H9 (cell line): ENCODE data around the gene KDM2A. TPM values are rescaled to one million over a fixed set of nuclear protein-coding genes. Genes with fewer than 3 reads are reported as not detected.

ENCODE experiments used
- DNase-seq: peaks from one replicate; pipeline ENCODE4 v3.0.0-alpha.2; 2017
- H2AFZ ChIP-seq: one replicate; pipeline ENCODE4 v1.6.1; 2013; ENCODE audit warnings: mild to moderate bottlenecking, low read length, control low read depth, moderate library complexity
- H2AK5ac ChIP-seq: 2 replicates; pipeline ENCODE4 v1.6.1; 2013; ENCODE audit warnings: low read length, control low read depth, mixed read lengths; ENCODE audit not compliant: insufficient read length
- H2BK120ac ChIP-seq: one replicate; pipeline ENCODE4 v1.6.1; 2013; ENCODE audit warnings: low read depth, mild to moderate bottlenecking, low read length, control low read depth, inconsistent platforms; ENCODE audit not compliant: poor library complexity, severe bottlenecking
- H2BK12ac ChIP-seq: 2 replicates; pipeline ENCODE4 v1.6.1; 2013; ENCODE audit warnings: low read length, control low read depth, mixed read lengths, low read depth; ENCODE audit not compliant: insufficient read length
- H2BK15ac ChIP-seq: 2 replicates; pipeline ENCODE4 v1.6.1; 2013; ENCODE audit warnings: low read depth, low read length, control low read depth
- H2BK20ac ChIP-seq: one replicate; pipeline ENCODE4 v1.6.1; 2013; ENCODE audit warnings: low read depth, mild to moderate bottlenecking, low read length, control low read depth, inconsistent platforms; ENCODE audit not compliant: poor library complexity, severe bottlenecking
- H2BK5ac ChIP-seq: 2 replicates; pipeline ENCODE4 v1.6.1; 2013; ENCODE audit warnings: low read length, control low read depth, mixed read lengths; ENCODE audit not compliant: insufficient read length
- H3K14ac ChIP-seq: 2 replicates; pipeline ENCODE4 v1.6.1; 2013; ENCODE audit warnings: low read length, control low read depth; ENCODE audit not compliant: insufficient read depth
- H3K18ac ChIP-seq: 2 replicates; pipeline ENCODE4 v1.6.1; 2013; ENCODE audit warnings: low read depth, mild to moderate bottlenecking, mixed read lengths, low read length, control low read depth; ENCODE audit not compliant: insufficient read length
- H3K23ac ChIP-seq: 2 replicates; pipeline ENCODE4 v1.6.1; 2013; ENCODE audit warnings: low read length, control low read depth, mixed read lengths, low read depth; ENCODE audit not compliant: insufficient read length
- H3K23me2 ChIP-seq: 2 replicates; pipeline ENCODE4 v1.6.1; 2013; ENCODE audit warnings: low read depth, mild to moderate bottlenecking, mixed read lengths, low read length, control low read depth; ENCODE audit not compliant: insufficient read length, poor library complexity, severe bottlenecking
- H3K27ac ChIP-seq: 2 replicates; pipeline ENCODE4 v1.5.1; 2013; ENCODE audit warnings: low read length, control low read depth, mixed read lengths, low read depth; ENCODE audit not compliant: insufficient read length
- H3K27me3 ChIP-seq: 2 replicates; pipeline ENCODE4 v1.6.1; 2013; ENCODE audit warnings: low read length, control low read depth, inconsistent platforms; ENCODE audit not compliant: insufficient read depth
- H3K4ac ChIP-seq: 2 replicates; pipeline ENCODE4 v1.6.1; 2013; ENCODE audit warnings: low read depth, mild to moderate bottlenecking, control low read depth, inconsistent platforms, low read length, moderate library complexity
- H3K4me1 ChIP-seq: 2 replicates; pipeline ENCODE4 v1.6.1; 2013; ENCODE audit warnings: low read length, control low read depth, inconsistent platforms; ENCODE audit not compliant: insufficient read depth
- H3K4me2 ChIP-seq: 2 replicates; pipeline ENCODE4 v1.6.1; 2013; ENCODE audit warnings: low read length, control low read depth, mixed read lengths; ENCODE audit not compliant: insufficient read length, insufficient read depth
- H3K56ac ChIP-seq: 2 replicates; pipeline ENCODE4 v1.6.1; 2013; ENCODE audit warnings: low read depth, mild to moderate bottlenecking, mixed read lengths, low read length, control low read depth; ENCODE audit not compliant: insufficient read length
- H3K79me1 ChIP-seq: 2 replicates; pipeline ENCODE4 v1.6.1; 2013; ENCODE audit warnings: low read depth, mild to moderate bottlenecking, moderate library complexity, low read length, control low read depth, inconsistent platforms; ENCODE audit not compliant: insufficient read depth, poor library complexity, severe bottlenecking
- H3K79me2 ChIP-seq: 2 replicates; pipeline ENCODE4 v1.6.1; 2013; ENCODE audit warnings: low read length, control low read depth, inconsistent platforms; ENCODE audit not compliant: insufficient read depth
- H3K9ac ChIP-seq: 2 replicates; pipeline ENCODE4 v1.6.1; 2013; ENCODE audit warnings: low read length, control low read depth, mixed read lengths; ENCODE audit not compliant: insufficient read length; ENCODE audit errors: extremely low read depth
- H3K9me3 ChIP-seq: one replicate; pipeline ENCODE4 v1.6.1; 2013; ENCODE audit warnings: low read depth, low read length, inconsistent platforms; ENCODE audit not compliant: control insufficient read depth
- H3T11ph ChIP-seq: one replicate; pipeline ENCODE4 v1.6.1; 2013; ENCODE audit warnings: mild to moderate bottlenecking, low read length, control low read depth, inconsistent platforms
- H4K20me1 ChIP-seq: one replicate; pipeline ENCODE4 v1.6.1; 2013; ENCODE audit not compliant: control insufficient read depth, insufficient read length, insufficient read depth
- H4K5ac ChIP-seq: 2 replicates; pipeline ENCODE4 v1.6.1; 2013; ENCODE audit warnings: low read depth, mild to moderate bottlenecking, mixed read lengths, low read length, control low read depth; ENCODE audit not compliant: insufficient read length
- H4K8ac ChIP-seq: replicated peaks from 2 replicates; pipeline ENCODE4 v1.6.1; 2013; ENCODE audit warnings: low read length, control low read depth, mixed read lengths, low read depth; ENCODE audit not compliant: insufficient read length
- H4K91ac ChIP-seq: 2 replicates; pipeline ENCODE4 v1.6.1; 2013; ENCODE audit warnings: low read depth, mild to moderate bottlenecking, moderate library complexity, mixed read lengths, low read length, control low read depth; ENCODE audit not compliant: insufficient read length
- H3K27ac Mint-ChIP-seq, 3 experiments: 2 replicates in 2 of 3; 3 replicates in 1 of 3; pipeline ENCODE4 v1.8.0; 2020 to 2021; ENCODE audit warnings: mixed read lengths in 3 of 3, mild to moderate bottlenecking in 1 of 3, moderate library complexity in 1 of 3
- H3K27me3 Mint-ChIP-seq: 2 replicates; pipeline ENCODE4 v1.8.0; 2021; ENCODE audit warnings: low read depth, mild to moderate bottlenecking, moderate library complexity, mixed read lengths
- H3K36me3 Mint-ChIP-seq, 3 experiments: 2 replicates in 2 of 3; 3 replicates in 1 of 3; pipeline ENCODE4 v1.8.0; 2020 to 2021; ENCODE audit warnings: low read depth in 3 of 3, mixed read lengths in 3 of 3; ENCODE audit not compliant: insufficient read depth in 1 of 3
- H3K4me1 Mint-ChIP-seq, 2 experiments: 2 replicates each; pipeline ENCODE4 v1.8.0; 2020; ENCODE audit warnings: mixed read lengths in 2 of 2
- H3K4me3 Mint-ChIP-seq, 2 experiments: 2 replicates in 1 of 2; 3 replicates in 1 of 2; pipeline ENCODE4 v1.8.0; 2020 to 2021; ENCODE audit warnings: mild to moderate bottlenecking in 2 of 2, mixed read lengths in 2 of 2, moderate library complexity in 1 of 2
- H3K9me3 Mint-ChIP-seq, 2 experiments: 2 replicates in 1 of 2; 3 replicates in 1 of 2; pipeline ENCODE4 v1.8.0; 2020; ENCODE audit warnings: mild to moderate bottlenecking in 2 of 2, mixed read lengths in 2 of 2, moderate library complexity in 1 of 2
- CTCF ChIP-seq: fragments of 200-600 bp; sonication (generic); conservative IDR thresholded peaks from 3 replicates; pipeline ENCODE4 v1.8.0; 2021; ENCODE audit warnings: antibody characterized with exemption, mild to moderate bottlenecking
- WGBS: extraction: QIAGEN DNeasy Blood & Tissue Kit; methylation state at CpG from one replicate; pipeline ENCODE4 v1.1.7; 2013; ENCODE audit warnings: missing lambda C conversion rate, low lambda C conversion rate, mixed read lengths; ENCODE audit not compliant: insufficient read length; ENCODE audit errors: extremely low coverage; 5-methylcytosine and 5-hydroxymethylcytosine counted together
- total RNA-seq: library from RNA; stranded (reverse); gene quantifications from 2 replicates; pipeline ENCODE4 v1.2.1, GENCODE V29; 2021

KDM2A gene
- total RNA-seq, 1 experiment from 2014 or later: 85.9 TPM

- Histone ChIP-seq H3K9me3 (no peaks in the 10 kb centered on the region), H3K4me2 (peak overlapping the region; percentile 84), H2BK120ac (no peak overlapping the region), H3K23me2 (peaks cover 6% of the 10 kb centered on the region), H3K23ac (no peak overlapping the region), H2BK20ac (no peak overlapping the region), H2BK15ac (no peak overlapping the region; the same call in 1 of the 2 replicates), H3K27ac (peak overlapping the region; percentile 64), H3K14ac (peak overlapping the region; percentile 81), H4K8ac (no peak overlapping the region), H3K79me2 (no peaks in the 10 kb centered on the region), H3K4ac (no peak overlapping the region), H3K9ac (peak overlapping the region; percentile 73), H3K4me1 (peaks cover 4% of the 10 kb centered on the region; the same call in 1 of the 2 replicates), H4K5ac (no peak overlapping the region), H2BK12ac (no peak overlapping the region), H3K56ac (no peak overlapping the region), H4K91ac (no peak overlapping the region), H2BK5ac (no peak overlapping the region), H3K27me3 (no peaks in the 10 kb centered on the region), H3K79me1 (no peaks in the 10 kb centered on the region), H2AK5ac (no peak overlapping the region), H3K18ac (peak overlapping the region; percentile 66), H3T11ph (no peak overlapping the region), H4K20me1 (no peaks in the 10 kb centered on the region), H2AFZ (no peak overlapping the region)
- no peak for DNase-seq
- Mint-ChIP-seq H3K27me3 (peaks cover 2% of the 10 kb centered on the region; the same call in 1 of the 2 replicates), H3K9me3 (no peaks in the 10 kb centered on the region; a peak in 1 of 5 replicates), H3K4me1 (peaks cover 16 to 17% of the 10 kb centered on the region in 2 experiments), H3K4me3 (peak overlapping the region; percentile 69 to 70), H3K27ac (peak overlapping the region; percentile 77 to 98 (median 94); a peak in 6 of 7 replicates), H3K36me3 (peaks cover 11 to 46% (median 25%) of the 10 kb centered on the region in 3 experiments; a peak in 6 of 7 replicates)
- no peak for TF ChIP-seq CTCF
- no CpG with 5 or more reads among the region's 14 CpGs for WGBS
Observed at GRCh38 chr11:67287355-67288197, 168.5 kb downstream of the KDM2A start.
